ENCODE results near the gene RGSL1. TPM values are rescaled to one million over a fixed set of nuclear protein-coding genes. Genes with fewer than 3 reads are reported as not detected.

RGSL1 gene
- polyA plus RNA-seq, 3 donors: not detected

DNA sequence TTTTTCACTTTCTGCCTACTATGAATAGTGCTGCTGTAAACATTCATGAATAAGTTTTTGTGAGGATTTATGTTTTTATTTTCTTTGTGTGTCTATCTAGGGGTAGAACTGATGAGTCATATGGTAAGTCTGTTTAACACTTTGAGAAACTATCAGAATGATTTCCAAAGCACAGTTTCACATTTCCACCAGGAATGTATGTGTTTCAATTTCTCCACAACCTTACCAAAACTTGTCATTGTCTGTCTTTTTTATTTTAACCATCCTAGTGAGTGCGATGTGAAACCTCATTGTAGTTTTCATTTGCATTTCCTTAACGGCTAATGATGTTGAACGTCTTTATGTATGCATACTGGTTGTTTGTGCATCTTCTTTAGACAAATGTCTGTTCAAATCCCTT is 115.6 kb downstream of the RGSL1 start:
- H3K79me2 ChIP-seq (ENCODE audit: insufficient read depth, low read length): no peaks in the 10 kb centered on the region
- H3K36me3 ChIP-seq (replicated peaks in 1 of 2; ENCODE audit: control insufficient read depth in 1 of 2, insufficient read depth in 2 of 2, low read length in 2 of 2): no peaks in the 10 kb centered on the region
- H4K20me1 ChIP-seq (ENCODE audit: insufficient read depth, low read length): no peaks in the 10 kb centered on the region
- H3K27me3 Mint-ChIP-seq (ENCODE audit: low read depth in 3 of 3): peaks cover 1 to 2% (median 2%) of the 10 kb centered on the region in 3 donors
- no CpG with 5 or more reads among the region's 3 CpGs for WGBS (ENCODE audit: insufficient coverage)
- H2AFZ ChIP-seq (ENCODE audit: insufficient read depth, low read depth, low read length, poor library complexity, severe bottlenecking): no peak overlapping the region
- no peaks in the 10 kb centered on the region for H3K27me3 ChIP-seq (ENCODE audit: control insufficient read depth in 2 of 2, insufficient read depth in 2 of 2, low read length in 2 of 2)
- H3K27ac ChIP-seq (ENCODE audit: low read depth in 1 of 2, low read length in 2 of 2): no peak overlapping the region
- H3K9ac ChIP-seq (ENCODE audit: insufficient read depth, low read length, poor library complexity, severe bottlenecking): no peak overlapping the region
- H3K36me3 Mint-ChIP-seq: no peaks in the 10 kb centered on the region
- H3K4me3 ChIP-seq (replicated peaks in 1 of 3; ENCODE audit: low read depth in 2 of 3, low read length in 3 of 3): no peak overlapping the region
- H3K9me3 ChIP-seq (replicated peaks in 1 of 2; ENCODE audit: control insufficient read depth in 1 of 2, insufficient read depth in 1 of 2, low read length in 2 of 2): no peaks in the 10 kb centered on the region
- DNase-seq: no peak
- intact Hi-C loops (cut with micrococcal nuclease): no loop called here
- H3K4me3 Mint-ChIP-seq: no peak overlapping the region
- no peaks in the 10 kb centered on the region for H3K4me1 ChIP-seq (ENCODE audit: control insufficient read depth in 1 of 2, insufficient read depth in 2 of 2, low read length in 2 of 2)
- no peaks in the 10 kb centered on the region for H3K9me3 Mint-ChIP-seq
- H3K4me1 Mint-ChIP-seq: no peaks in the 10 kb centered on the region
- no peak overlapping the region for H3K27ac Mint-ChIP-seq
- TF ChIP-seq, protein P1, sequence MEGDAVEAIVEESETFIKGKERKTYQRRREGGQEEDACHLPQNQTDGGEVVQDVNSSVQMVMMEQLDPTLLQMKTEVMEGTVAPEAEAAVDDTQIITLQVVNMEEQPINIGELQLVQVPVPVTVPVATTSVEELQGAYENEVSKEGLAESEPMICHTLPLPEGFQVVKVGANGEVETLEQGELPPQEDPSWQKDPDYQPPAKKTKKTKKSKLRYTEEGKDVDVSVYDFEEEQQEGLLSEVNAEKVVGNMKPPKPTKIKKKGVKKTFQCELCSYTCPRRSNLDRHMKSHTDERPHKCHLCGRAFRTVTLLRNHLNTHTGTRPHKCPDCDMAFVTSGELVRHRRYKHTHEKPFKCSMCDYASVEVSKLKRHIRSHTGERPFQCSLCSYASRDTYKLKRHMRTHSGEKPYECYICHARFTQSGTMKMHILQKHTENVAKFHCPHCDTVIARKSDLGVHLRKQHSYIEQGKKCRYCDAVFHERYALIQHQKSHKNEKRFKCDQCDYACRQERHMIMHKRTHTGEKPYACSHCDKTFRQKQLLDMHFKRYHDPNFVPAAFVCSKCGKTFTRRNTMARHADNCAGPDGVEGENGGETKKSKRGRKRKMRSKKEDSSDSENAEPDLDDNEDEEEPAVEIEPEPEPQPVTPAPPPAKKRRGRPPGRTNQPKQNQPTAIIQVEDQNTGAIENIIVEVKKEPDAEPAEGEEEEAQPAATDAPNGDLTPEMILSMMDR (IDR thresholded peaks at IDR 0.05): no peak
- no peak overlapping the region for H3K4me2 ChIP-seq (replicated peaks; ENCODE audit: extremely low read depth, low read length, poor library complexity, severe bottlenecking)

GRCh38 chr1:182567629-182568028 is 117.7 kb downstream of the RGSL1 start:
- Mint-ChIP-seq H3K36me3 (no peaks in the 10 kb centered on the region), H3K27me3 (ENCODE audit: low read depth in 3 of 3) (peaks cover 1 to 2% (median 2%) of the 10 kb centered on the region in 3 donors), H3K9me3 (peaks cover 0 to 3% (median 0%) of the 10 kb centered on the region in 7 donors), H3K4me3 (no peak overlapping the region), H3K4me1 (no peaks in the 10 kb centered on the region), H3K27ac (no peak overlapping the region)
- Histone ChIP-seq H3K79me2 (ENCODE audit: insufficient read depth, low read length) (no peaks in the 10 kb centered on the region), H3K4me3 (replicated peaks in 1 of 3; ENCODE audit: low read depth in 2 of 3, low read length in 3 of 3) (no peak overlapping the region), H3K27me3 (ENCODE audit: control insufficient read depth in 2 of 2, insufficient read depth in 2 of 2, low read length in 2 of 2) (no peaks in the 10 kb centered on the region), H4K20me1 (ENCODE audit: insufficient read depth, low read length) (no peaks in the 10 kb centered on the region), H3K36me3 (replicated peaks in 1 of 2; ENCODE audit: control insufficient read depth in 1 of 2, insufficient read depth in 2 of 2, low read length in 2 of 2) (peaks cover 0 to 2% of the 10 kb centered on the region in 2 donors), H3K4me1 (ENCODE audit: control insufficient read depth in 1 of 2, insufficient read depth in 2 of 2, low read length in 2 of 2) (no peaks in the 10 kb centered on the region), H3K9ac (ENCODE audit: insufficient read depth, low read length, poor library complexity, severe bottlenecking) (no peak overlapping the region), H3K9me3 (replicated peaks in 1 of 2; ENCODE audit: control insufficient read depth in 1 of 2, insufficient read depth in 1 of 2, low read length in 2 of 2) (no peaks in the 10 kb centered on the region), H3K4me2 (replicated peaks; ENCODE audit: extremely low read depth, low read length, poor library complexity, severe bottlenecking) (no peak overlapping the region), H3K27ac (ENCODE audit: low read depth in 1 of 2, low read length in 2 of 2) (no peak overlapping the region), H2AFZ (ENCODE audit: insufficient read depth, low read depth, low read length, poor library complexity, severe bottlenecking) (no peak overlapping the region)
- DNase-seq: no peak
- WGBS (ENCODE audit: insufficient coverage): no CpG with 5 or more reads among the region's 5 CpGs
- TF ChIP-seq, protein P1 (IDR thresholded peaks at IDR 0.05): no peak
- intact Hi-C loops (cut with micrococcal nuclease): no loop called here

All from CD14-positive monocyte (primary cell).